IMR-90 (cell line): ENCODE measurements around the gene SYNPO. TPM values are rescaled to one million over a fixed set of nuclear protein-coding genes. Genes with fewer than 3 reads are reported as not detected.

Experiments
- ATAC-seq: fragments of 200-7000 bp; cut with Tn5 transposase; 2 replicates; pipeline ENCODE4 v1.9.1; 2020; ENCODE audit warnings: low read depth, mild to moderate bottlenecking, moderate library complexity
- BruUV-seq: library from RNA; stranded (reverse); fragments of 400-500 nt; replicated peaks from 2 replicates; lab custom pipeline; 2021; lab: Mats Ljungman, UMichigan
- CTCF ChIA-PET: fragments of 300-600 bp; formaldehyde crosslinking; extraction: SDS; loops from one replicate; lab custom pipeline; 2021; ENCODE audit warnings: antibody characterized with exemption; lab: Yijun Ruan, JAX
- POLR2A ChIA-PET: fragments of 300-600 bp; sonication (Branson Sonifier 250); formaldehyde crosslinking; loops from one replicate; lab custom pipeline; 2022; ENCODE audit warnings: antibody characterized with exemption; ENCODE audit not compliant: unreplicated experiment; lab: Charles Lee
- DNase-seq: peaks from one replicate; pipeline ENCODE4 v3.0.0; 2013
- H2AFZ ChIP-seq: replicated peaks from 2 replicates; pipeline ENCODE3; 2013; ENCODE audit warnings: low read length, mild to moderate bottlenecking; ENCODE audit not compliant: poor library complexity
- H2AK5ac ChIP-seq: 2 replicates; pipeline ENCODE4 v1.6.1; 2013; ENCODE audit warnings: low read depth, low read length, inconsistent platforms
- H2AK9ac ChIP-seq: replicated peaks from 2 replicates; pipeline ENCODE3; 2013; ENCODE audit warnings: mild to moderate bottlenecking, low read depth, low read length, moderate library complexity; ENCODE audit not compliant: poor library complexity
- H2BK120ac ChIP-seq: 2 replicates; pipeline ENCODE4 v1.6.1; 2013; ENCODE audit warnings: low read depth, low read length, inconsistent platforms
- H2BK15ac ChIP-seq: 3 replicates; pipeline ENCODE4 v1.6.1; 2013; ENCODE audit warnings: low read depth, low read length, inconsistent platforms
- H2BK20ac ChIP-seq: 2 replicates; pipeline ENCODE4 v1.6.1; 2013; ENCODE audit warnings: low read depth, mild to moderate bottlenecking, inconsistent platforms, low read length, moderate library complexity
- H2BK5ac ChIP-seq: 2 replicates; pipeline ENCODE4 v1.6.1; 2013; ENCODE audit warnings: mild to moderate bottlenecking, low read depth, low read length, inconsistent platforms; ENCODE audit not compliant: poor library complexity, severe bottlenecking
- H3K14ac ChIP-seq: replicated peaks from 2 replicates; pipeline ENCODE4 v1.6.1; 2013; ENCODE audit warnings: low read depth, low read length, inconsistent platforms
- H3K18ac ChIP-seq: 2 replicates; pipeline ENCODE4 v1.6.1; 2013; ENCODE audit warnings: low read depth, low read length, control low read depth
- H3K23ac ChIP-seq: 2 replicates; pipeline ENCODE4 v1.6.1; 2013; ENCODE audit warnings: low read depth, low read length, inconsistent platforms
- H3K27ac ChIP-seq: 2 replicates; pipeline ENCODE4 v1.5.1; 2013; ENCODE audit warnings: mild to moderate bottlenecking, control low read depth, low read length; ENCODE audit not compliant: insufficient read depth
- H3K27me3 ChIP-seq: 2 replicates; pipeline ENCODE4 v1.6.1; 2013; ENCODE audit warnings: low read length; ENCODE audit not compliant: control insufficient read depth, insufficient read depth
- H3K36me3 ChIP-seq: 2 replicates; pipeline ENCODE4 v1.6.1; 2013; ENCODE audit warnings: low read length, mixed read lengths; ENCODE audit not compliant: control insufficient read depth, insufficient read depth
- H3K4ac ChIP-seq: 2 replicates; pipeline ENCODE4 v1.6.1; 2013; ENCODE audit warnings: low read depth, low read length, inconsistent platforms
- H3K4me1 ChIP-seq: 2 replicates; pipeline ENCODE4 v1.6.1; 2013; ENCODE audit warnings: low read length, mixed read lengths; ENCODE audit not compliant: control insufficient read depth, insufficient read depth
- H3K4me2 ChIP-seq: 2 replicates; pipeline ENCODE4 v1.6.1; 2013; ENCODE audit warnings: low read depth, mild to moderate bottlenecking, control low read depth, low read length, moderate library complexity
- H3K4me3 ChIP-seq: 2 replicates; pipeline ENCODE4 v1.5.1; 2013; ENCODE audit warnings: low read depth, mild to moderate bottlenecking, control low read depth, low read length, moderate library complexity; ENCODE audit not compliant: insufficient read depth
- H3K56ac ChIP-seq: 2 replicates; pipeline ENCODE4 v1.6.1; 2013; ENCODE audit warnings: low read length, inconsistent platforms; ENCODE audit not compliant: insufficient read depth; ENCODE audit errors: extremely low read depth
- H3K79me1 ChIP-seq, 2 experiments: 2 replicates each; pipeline ENCODE4 v1.6.1; 2013; ENCODE audit warnings: low read length in 2 of 2, inconsistent platforms in 1 of 2, low read depth in 1 of 2
- H3K9ac ChIP-seq: 2 replicates; pipeline ENCODE4 v1.6.1; 2013; ENCODE audit warnings: low read depth, low read length, control low read depth
- H3K9me1 ChIP-seq: 2 replicates; pipeline ENCODE4 v1.6.1; 2013; ENCODE audit warnings: low read length, inconsistent platforms; ENCODE audit not compliant: insufficient read depth
- H3K9me3 ChIP-seq: 2 replicates; pipeline ENCODE4 v1.6.1; 2013; ENCODE audit warnings: low read length; ENCODE audit not compliant: control insufficient read depth, insufficient read depth
- H4K20me1 ChIP-seq: 2 replicates; pipeline ENCODE4 v1.6.1; 2013; ENCODE audit warnings: low read length, inconsistent platforms; ENCODE audit not compliant: insufficient read depth
- H4K5ac ChIP-seq: 2 replicates; pipeline ENCODE4 v1.6.1; 2013; ENCODE audit warnings: mild to moderate bottlenecking, low read depth, low read length, control low read depth
- H4K8ac ChIP-seq, 2 experiments: 2 replicates each; pipeline ENCODE4 v1.6.1; 2013; ENCODE audit warnings: low read depth in 2 of 2, low read length in 2 of 2, control low read depth in 1 of 2, inconsistent platforms in 1 of 2
- H4K91ac ChIP-seq: 2 replicates; pipeline ENCODE4 v1.6.1; 2013; ENCODE audit warnings: low read depth, low read length, inconsistent platforms; ENCODE audit not compliant: insufficient read depth
- MAZ ChIP-seq: IDR thresholded peaks from 2 replicates; pipeline ENCODE4 v1.6.1; 2012; ENCODE audit warnings: low read depth, mild to moderate bottlenecking, low read length, improper control_type of control experiment, moderate library complexity, borderline replicate concordance
- NFE2L2 ChIP-seq: fragments of 150-350 bp; IDR thresholded peaks from 2 replicates; pipeline ENCODE4 v1.6.1; 2016; ENCODE audit warnings: low read depth, mild to moderate bottlenecking, low read length
- SMC3 ChIP-seq: fragments of 150-350 bp; IDR thresholded peaks from 2 replicates; pipeline ENCODE4 v1.6.1; 2016; ENCODE audit warnings: low read depth, mild to moderate bottlenecking, antibody characterized with exemption, low read length, moderate library complexity
- WGBS, 2 experiments: methylation state at CpG; one replicate each; pipeline versions ENCODE4 v1.1.5 to v1.1.7; 2013; ENCODE audit warnings: missing lambda C conversion rate in 2 of 2; ENCODE audit not compliant: insufficient read length in 1 of 2; ENCODE audit errors: extremely low coverage in 2 of 2; 5-methylcytosine and 5-hydroxymethylcytosine counted together
- dilution Hi-C: fragments of 300-500 bp; cut with HindIII; formaldehyde crosslinking; loops from one replicate; pipeline ENCODE4 v1.14.3; 2018; ENCODE audit warnings: low sequenced_read_pairs; ENCODE audit not compliant: unreplicated experiment
- in situ Hi-C: fragments of 300-500 bp; cut with MboI; formaldehyde crosslinking; loops from 3 replicates; pipeline ENCODE4 v1.14.3; 2019; ENCODE audit warnings: low sequenced_read_pairs, inconsistent platforms, mixed read lengths
- intact Hi-C: fragments of 100-400 bp; cut with micrococcal nuclease; formaldehyde crosslinking; loops from 2 replicates; pipeline ENCODE4 v1.10.0; 2022
- polyA plus RNA-seq, 3 experiments: library from polyadenylated mRNA; depleted of rRNA; stranded (reverse); fragments of >200 nt; gene quantifications; 2 replicates each; pipeline ENCODE4 v1.2.3, GENCODE V29; 2012; ENCODE audit warnings: low replicate concordance in 1 of 3
- total RNA-seq: library from RNA; depleted of rRNA; stranded (reverse); fragments of >200 nt; gene quantifications from 2 replicates; pipeline ENCODE4 v1.2.3, GENCODE V29; 2012
- TF ChIP-seq, protein P1 (sequence below): fragments of 150-350 bp; IDR thresholded peaks from 2 replicates; pipeline ENCODE4 v1.6.1; 2017; ENCODE audit warnings: mild to moderate bottlenecking, antibody characterized with exemption, low read length, low read depth
- TF ChIP-seq, protein P2 (sequence below): conservative IDR thresholded peaks from 2 replicates; pipeline ENCODE4 v1.5.1; 2012; ENCODE audit warnings: mild to moderate bottlenecking, low read depth, low read length, improper control_type of control experiment

SYNPO gene
- total and polyA plus RNA-seq, 2 of the 4 experiments (the other 2 are of a cell fraction), result 3.0 to 24.8 TPM

DNA sequence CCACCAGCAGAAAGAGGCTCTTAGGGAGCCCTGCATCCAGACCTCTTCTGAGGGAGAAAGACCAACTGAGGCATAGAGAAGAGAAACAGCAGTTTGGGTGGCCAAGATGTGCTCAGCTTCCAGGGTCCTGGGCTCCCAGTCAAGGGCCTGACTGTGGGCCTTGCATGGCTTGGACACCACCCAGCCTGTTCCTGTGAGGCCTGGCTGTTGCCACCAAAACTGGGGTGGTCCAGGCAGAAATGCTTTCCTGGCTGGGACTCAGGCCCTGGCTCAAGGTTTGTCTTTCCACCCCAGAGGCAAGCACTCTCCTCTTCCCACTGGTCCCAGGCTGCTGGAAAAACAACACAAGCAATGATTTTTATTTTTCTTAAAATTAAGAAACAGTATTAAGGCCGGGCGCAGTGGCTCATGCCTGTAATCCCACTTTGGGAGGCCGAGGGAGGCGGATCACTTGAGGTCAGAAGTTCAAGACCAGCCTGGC, 33.9 kb downstream of the SYNPO start:
- Histone ChIP-seq H3K56ac (no peak overlapping the region), H2BK20ac (0 out of 2 replicates have a peak overlapping the region, but pooled peaks have one; percentile 14), H3K23ac (no peak overlapping the region), H4K8ac (peak overlapping the region in 1 of 2 experiments; percentile 37; a peak in 1 of 4 replicates), H3K9me3 (no peaks in the 10 kb centered on the region), H4K20me1 (no peaks in the 10 kb centered on the region), H2BK120ac (peak overlapping the region; percentile 20; the same call in 1 of the 2 replicates), H3K79me1 (no peaks in the 10 kb centered on the region), H4K5ac (no peak overlapping the region), H4K91ac (no peak overlapping the region), H3K27ac (no peak overlapping the region; the same call in 1 of the 2 replicates), H3K27me3 (peaks cover 12% of the 10 kb centered on the region), H3K9me1 (peaks cover 8% of the 10 kb centered on the region), H2AK5ac (no peak overlapping the region), H3K14ac (peak overlapping the region; percentile 55; the same call in 1 of the 2 replicates), H3K4me3 (no peak overlapping the region), H3K36me3 (no peaks in the 10 kb centered on the region), H2BK5ac (no peak overlapping the region), H3K9ac (no peak overlapping the region), H3K4me2 (no peak overlapping the region), H3K4ac (peak overlapping the region; percentile 32), H2AFZ (peak overlapping the region; percentile 16), H3K4me1 (peaks cover 13% of the 10 kb centered on the region), H2BK15ac (no peak overlapping the region), H2AK9ac (peak overlapping the region; percentile 77), H3K18ac (no peak overlapping the region)
- no TSS peak for BruUV-seq
- POLR2A ChIA-PET, result no interaction called here
- ATAC-seq, result no peak; the same call in 1 of the 2 replicates
- CTCF ChIA-PET, result interaction anchor here (0.6 to 0.9 kb wide), 2 partner anchors 27 to 307 kb away, joined by 3 read pairs; partner anchors contain the start of gene RBM22
- TF ChIP-seq, protein P1, sequence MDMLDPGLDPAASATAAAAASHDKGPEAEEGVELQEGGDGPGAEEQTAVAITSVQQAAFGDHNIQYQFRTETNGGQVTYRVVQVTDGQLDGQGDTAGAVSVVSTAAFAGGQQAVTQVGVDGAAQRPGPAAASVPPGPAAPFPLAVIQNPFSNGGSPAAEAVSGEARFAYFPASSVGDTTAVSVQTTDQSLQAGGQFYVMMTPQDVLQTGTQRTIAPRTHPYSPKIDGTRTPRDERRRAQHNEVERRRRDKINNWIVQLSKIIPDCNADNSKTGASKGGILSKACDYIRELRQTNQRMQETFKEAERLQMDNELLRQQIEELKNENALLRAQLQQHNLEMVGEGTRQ, result no peak
- TF ChIP-seq NFE2L2 (no peak), MAZ (no peak), SMC3 (no peak)
- TF ChIP-seq, protein P2, sequence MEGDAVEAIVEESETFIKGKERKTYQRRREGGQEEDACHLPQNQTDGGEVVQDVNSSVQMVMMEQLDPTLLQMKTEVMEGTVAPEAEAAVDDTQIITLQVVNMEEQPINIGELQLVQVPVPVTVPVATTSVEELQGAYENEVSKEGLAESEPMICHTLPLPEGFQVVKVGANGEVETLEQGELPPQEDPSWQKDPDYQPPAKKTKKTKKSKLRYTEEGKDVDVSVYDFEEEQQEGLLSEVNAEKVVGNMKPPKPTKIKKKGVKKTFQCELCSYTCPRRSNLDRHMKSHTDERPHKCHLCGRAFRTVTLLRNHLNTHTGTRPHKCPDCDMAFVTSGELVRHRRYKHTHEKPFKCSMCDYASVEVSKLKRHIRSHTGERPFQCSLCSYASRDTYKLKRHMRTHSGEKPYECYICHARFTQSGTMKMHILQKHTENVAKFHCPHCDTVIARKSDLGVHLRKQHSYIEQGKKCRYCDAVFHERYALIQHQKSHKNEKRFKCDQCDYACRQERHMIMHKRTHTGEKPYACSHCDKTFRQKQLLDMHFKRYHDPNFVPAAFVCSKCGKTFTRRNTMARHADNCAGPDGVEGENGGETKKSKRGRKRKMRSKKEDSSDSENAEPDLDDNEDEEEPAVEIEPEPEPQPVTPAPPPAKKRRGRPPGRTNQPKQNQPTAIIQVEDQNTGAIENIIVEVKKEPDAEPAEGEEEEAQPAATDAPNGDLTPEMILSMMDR, result no peak
- in situ Hi-C loops, result no loop called here
- DNase-seq, result no peak
- dilution Hi-C loops, result no loop called here
- no CpG with 5 or more reads among the region's 4 CpGs for WGBS, 2 experiments
- intact Hi-C loops, result no loop called here
